ENCODE measurements around the gene KIAA0753.

Gene KIAA0753

DNA sequence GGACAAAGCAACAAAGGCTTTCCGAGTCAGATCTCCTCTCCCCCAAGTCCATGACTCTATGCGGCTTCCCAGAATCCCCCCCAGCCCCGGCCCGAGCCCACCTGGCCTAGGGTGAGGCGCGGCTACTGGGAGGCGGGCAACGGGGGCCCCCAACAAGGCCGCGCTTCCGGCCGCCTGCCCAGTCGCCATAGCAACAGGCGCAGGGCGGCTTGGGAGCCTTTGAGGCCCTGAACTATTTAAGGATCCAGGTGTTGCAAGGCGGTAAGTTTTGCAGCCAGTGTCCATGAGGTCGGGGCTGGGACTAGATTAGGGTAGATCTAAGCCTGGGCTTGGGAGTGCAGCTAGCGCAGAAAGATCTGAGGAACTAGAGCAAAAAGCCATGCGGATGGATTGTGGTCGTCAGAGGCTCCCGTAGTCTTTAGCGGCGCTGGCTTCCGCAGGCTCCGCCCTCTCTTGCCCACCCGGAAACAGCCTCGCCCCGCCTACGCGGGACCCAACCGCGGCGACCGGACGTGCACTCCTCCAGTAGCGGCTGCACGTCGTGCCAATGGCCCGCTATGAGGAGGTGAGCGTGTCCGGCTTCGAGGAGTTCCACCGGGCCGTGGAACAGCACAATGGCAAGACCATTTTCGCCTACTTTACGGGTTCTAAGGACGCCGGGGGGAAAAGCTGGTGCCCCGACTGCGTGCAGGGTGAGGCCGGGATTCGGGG, at the start of gene KIAA0753, which contains the start of gene TXNDC17:
KIAA0753 (minus strand) TSS at position 176 of the 711 bp plus-strand sequence. CDS start 5,608 bp downstream, outside the sequence.
TXNDC17 (plus strand) TSS at position 525 of the 711 bp plus-strand sequence; CDS start at position 548, 23 bp downstream.
- peak; percentile 90 for DNase-seq

DNA sequence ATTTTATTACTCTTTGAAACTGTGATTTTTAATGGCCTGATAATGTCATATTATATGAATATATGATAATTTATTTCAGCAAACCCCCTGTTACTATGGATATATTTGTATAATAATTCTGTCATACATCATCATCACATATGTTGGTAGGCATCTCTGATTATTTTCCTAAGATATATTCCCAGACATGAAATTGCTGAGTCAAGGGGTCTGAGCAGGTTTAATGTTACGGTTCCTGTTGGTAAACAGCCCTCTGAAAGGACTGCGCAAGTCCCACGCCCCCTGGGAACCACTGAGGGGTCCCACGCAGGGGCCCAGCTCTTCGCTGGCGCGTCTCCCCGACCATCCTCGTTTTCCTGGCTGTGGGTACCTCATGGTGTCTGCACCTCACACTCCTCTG, 48.4 kb upstream of the KIAA0753 start:
- no peak for DNase-seq

DNA sequence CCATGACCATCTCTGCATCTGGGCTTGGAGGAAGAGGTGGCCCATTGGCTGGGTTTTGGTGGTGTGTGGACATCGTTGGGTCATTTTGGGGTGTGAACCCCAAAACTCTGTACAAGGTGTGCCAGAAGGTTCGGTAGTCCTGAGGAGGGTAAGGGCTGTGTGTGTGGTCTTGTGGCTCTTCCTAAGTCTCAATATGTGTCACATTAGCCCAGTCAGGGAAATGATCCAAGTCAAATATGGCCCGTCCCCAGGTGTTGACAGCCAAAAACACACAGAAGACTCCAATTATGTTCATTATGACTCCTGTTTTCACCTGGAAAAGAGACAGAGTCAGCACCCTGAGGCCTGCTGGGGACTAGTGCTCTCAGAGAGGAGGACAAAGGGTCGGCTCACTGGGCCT, 45.5 kb upstream of the KIAA0753 start:
- DNase-seq: no peak

DNA sequence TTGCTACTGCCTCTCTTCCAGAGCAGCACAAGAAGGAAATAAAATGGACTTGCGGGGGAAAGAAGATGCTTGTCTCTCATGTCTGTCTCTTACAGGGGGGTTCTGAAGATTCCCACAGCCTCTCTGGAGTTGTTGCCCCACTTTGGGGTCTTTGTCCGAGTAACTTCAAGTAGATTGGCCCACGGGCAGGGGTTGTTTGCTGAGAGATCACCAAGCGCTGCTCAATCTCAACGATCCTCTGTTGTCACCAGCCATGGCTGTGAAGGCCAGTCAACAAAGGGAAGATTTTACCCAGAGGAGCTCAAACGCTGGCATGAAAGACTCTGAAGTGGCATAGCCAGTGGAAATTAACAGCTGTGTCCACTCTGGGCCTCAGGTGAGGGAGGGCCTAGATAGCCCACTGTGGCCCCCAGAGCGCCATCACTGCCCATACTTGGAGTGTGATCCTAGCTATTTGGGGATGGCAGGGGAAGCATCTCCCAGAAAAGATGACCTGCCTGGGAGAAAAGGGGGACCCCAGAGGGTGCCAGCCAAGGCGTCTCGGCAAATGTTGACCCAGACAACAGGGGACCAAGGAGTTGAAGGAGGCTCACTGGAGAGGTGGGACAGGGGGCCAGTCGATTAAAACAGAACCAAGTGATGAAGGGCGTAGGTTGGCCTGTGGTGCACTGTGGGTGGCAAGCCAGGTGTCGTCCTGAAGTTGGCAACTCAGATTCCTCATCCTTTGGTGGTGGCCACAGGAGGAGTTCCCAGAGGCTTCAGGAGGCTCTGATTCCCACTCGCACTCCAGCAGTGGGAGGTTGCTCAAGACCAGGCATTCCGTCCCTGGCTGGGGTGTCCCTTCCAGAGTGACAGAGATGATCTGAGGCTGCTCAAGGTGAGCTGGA, 44.6 kb upstream of the KIAA0753 start:
- DNase-seq: no peak

DNA sequence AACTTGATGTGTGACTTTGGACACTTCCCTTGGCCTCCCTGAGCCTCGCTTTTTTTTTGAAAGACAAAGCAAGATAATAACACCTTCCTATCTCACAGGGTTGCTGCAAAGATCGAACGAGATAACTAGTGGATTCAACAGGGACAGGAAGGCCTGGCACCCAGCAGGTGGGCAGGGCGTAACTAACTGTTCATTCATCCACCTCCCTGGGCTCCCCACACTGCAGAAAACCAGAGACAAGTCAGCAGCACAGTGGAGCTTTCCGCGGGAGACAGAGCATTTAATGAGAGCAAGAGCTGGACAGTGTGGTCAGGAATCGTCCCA, 43.9 kb upstream of the KIAA0753 start:
- DNase-seq: no peak

DNA sequence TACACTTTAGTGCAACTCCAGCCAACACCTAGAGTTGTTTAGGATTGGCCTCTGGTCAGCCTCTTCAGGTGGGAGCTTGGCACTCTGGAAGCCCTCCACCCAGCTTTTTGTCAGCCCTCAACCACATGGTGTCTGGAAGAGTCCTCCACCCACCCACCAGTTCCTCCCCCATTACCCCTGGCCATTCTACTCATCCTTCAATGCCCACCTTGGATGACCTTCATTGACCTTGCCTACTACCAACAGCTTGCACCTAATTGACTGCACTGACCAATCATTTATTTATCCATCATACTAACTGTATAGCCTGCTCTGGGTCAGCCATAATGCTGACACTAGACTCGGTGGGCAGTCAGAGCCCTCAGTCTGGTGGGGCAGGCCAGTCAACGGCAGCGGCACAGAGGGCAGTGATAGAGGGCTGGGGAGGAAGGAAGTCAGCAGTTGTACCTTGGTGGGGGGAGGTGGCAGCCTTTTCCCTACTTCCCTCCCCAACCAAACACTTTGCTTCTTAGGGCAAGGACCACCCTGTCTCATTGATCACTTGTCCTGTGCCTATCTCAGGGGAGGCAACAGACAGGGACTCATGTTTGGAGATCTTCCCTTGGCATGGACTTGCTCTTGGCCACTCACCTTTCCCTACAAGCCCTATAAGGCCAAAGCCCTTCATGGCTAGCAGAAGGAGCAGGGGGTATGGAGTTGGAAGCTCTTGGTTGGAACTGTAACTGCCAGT, 43.4 kb upstream of the KIAA0753 start:
- no peak for DNase-seq

DNA sequence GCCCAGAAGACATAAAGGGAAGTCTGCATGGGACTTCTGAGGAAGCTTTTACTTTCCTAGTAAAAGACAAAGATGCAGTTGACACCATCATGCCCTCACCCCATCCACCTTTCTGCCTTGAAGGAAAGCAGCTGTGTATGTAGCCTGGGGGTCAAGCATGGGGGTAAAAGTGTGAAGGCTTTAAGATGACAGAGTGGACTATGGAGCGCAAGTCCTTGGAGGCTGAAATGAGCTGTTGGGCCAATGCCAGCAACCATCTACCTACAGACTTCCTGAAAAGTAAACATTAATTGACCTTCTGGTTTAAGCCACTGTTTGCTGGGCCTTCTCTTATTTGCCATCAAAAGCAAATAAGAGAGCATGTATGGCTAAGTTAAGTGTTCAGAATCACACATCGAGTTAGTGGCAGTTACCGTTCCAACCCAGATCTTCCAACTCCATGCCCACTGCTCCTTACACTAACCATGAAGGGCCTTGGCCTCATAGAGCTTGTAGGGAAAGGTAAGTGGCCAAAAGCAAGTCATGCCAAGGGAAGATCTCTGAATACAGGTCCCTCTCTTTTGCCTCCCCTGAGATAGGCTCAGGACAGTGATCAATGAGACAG, 42.7 kb upstream of the KIAA0753 start:
- no peak for DNase-seq

DNA sequence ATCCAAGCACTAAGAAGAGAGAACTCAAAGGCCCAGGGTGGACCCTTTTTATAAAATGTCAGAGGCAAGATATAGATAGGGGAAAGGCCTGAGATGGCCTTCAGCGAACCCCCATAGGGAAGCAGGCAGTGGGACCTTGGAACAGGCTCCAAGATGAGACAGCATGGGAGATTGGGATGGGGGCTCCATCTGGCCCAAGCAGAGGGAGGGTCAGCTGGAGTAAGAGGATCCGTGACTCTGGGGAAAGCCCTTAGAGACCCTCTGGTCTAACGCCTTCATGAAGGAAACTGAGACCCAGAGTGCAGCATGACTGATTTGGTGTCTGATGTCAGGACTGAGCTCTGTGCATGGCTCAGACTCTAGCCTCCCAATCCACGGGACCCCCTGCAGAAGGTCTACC, 41.8 kb upstream of the KIAA0753 start:
- no peak for DNase-seq

DNA sequence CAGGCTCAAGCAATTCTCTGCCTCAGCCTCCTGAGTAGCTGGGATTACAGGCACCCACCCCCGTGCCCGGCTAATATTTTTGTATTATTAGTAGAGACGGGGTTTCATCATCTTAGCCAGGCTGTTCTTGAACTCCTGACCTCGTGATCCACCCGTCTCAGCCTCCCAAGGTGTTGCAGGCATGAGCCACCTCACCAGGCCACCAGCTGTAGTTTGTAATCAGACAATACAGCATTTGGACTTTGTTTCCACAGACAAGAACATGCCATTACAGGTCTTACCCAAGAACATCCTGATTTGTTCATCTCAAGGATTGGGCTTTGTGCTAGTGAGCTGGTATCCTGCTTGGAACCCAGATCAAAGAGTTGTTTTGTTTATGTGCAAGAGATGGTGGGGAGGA, 41.2 kb upstream of the KIAA0753 start:
- no peak for DNase-seq

DNA sequence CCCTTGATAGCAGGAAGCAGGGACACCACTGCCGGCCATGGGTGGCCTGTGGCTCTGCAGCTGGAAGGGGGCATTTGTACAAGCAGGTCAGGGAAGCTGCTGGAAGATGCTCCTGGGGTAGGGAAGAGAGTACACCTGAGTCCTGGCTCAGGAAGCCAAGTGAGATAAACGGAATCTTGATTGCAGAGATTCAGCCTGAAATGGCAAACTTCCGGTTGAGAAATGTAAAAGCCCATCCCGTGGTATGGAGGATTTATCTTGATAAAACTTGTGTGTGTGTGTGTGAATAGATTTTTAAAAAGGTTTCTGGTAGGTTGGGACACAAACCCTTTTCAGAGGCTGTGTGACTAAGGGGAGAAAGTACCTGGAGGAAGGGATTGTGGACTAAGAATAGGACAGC, 40.7 kb upstream of the KIAA0753 start:
- DNase-seq: no peak

DNA sequence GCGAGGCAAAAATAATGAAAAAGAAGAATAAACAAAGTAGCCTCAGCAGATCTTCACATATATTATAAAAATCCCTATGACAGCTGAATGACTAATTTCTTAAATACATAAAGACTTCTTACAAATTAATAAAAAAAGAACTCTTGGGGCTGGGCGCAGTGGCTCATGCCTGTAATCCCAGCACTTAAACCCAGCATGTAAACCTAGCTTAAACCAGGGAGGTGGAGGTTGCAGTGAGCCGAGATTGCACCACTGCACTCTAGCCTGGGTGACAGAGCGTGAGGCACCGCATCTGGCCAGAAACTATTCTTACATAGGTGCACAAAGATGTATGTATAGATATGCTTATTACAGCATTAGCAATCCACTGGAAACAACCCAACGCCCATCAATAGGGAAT, 38.7 kb upstream of the KIAA0753 start:
- DNase-seq: no peak

DNA sequence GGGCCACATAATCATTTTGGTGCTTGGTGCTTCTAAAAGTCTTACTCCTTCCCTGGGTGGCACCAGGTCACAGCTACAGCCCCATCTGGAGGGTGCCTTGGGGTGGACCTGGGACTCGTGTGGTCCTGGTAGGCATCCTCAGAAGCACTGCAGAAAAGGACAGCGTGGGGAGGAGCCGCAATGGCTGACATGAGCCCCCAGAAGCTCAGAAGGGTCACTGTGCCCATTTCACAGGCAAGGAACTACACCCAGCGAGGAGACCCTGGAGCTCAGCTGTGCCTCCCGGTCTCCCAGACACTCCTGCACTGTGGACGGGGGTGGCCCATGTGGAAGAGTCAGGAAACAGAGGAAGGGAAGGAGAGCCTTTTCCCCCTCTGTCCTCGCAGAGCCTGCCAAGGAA, 37.4 kb upstream of the KIAA0753 start:
- no peak for DNase-seq

DNA sequence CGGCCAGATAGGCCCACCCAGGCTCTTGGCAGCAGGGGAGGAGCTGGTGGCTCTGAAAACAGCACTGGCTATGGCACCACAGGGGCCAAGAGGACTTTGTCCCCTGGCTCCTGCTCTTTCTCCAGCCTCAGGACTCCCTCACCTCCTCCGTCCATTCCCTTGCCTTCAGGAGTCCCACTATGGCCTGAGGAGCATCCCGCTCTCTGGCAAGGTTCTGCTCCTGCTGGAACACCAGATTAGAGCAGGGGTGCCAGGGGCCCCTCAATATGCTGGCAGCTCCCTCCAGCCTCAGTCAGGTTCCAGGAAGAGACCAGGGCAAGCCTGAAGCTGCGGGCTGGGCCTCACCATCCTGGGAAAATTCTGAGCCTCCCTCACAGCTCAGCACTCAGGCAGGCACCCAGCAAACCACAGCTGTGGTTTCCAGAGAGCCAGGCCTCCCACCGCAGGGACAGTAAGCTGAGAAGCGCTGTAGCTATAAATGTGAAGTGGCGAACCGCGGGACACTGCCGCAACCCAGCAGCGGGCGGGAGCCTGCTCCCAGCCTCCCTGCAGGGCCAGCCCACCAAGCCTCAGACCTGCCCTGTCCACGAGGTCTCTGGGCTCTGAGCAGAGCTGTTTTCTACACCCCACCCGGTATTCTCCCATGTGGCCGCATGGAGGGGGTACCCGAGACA, 36.8 kb upstream of the KIAA0753 start:
- DNase-seq: no peak

DNA sequence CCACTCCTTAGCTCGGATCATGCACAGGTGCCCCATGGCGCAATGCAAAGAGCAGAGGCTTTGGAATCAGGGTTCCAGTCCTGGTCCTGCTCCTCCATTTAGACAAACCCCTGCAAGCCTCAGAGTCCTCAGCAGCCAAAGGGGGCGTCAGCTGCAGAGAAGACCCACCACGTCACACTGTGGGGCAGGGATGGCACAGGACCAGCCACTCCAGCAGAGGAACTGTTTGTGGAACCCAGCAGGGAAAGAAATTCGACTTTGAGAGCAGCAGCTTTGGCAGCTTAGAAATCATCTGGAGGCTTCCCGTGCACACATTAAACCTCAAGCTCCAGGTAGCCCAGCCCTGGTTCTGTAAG, 36.3 kb upstream of the KIAA0753 start:
- no peak for DNase-seq

DNA sequence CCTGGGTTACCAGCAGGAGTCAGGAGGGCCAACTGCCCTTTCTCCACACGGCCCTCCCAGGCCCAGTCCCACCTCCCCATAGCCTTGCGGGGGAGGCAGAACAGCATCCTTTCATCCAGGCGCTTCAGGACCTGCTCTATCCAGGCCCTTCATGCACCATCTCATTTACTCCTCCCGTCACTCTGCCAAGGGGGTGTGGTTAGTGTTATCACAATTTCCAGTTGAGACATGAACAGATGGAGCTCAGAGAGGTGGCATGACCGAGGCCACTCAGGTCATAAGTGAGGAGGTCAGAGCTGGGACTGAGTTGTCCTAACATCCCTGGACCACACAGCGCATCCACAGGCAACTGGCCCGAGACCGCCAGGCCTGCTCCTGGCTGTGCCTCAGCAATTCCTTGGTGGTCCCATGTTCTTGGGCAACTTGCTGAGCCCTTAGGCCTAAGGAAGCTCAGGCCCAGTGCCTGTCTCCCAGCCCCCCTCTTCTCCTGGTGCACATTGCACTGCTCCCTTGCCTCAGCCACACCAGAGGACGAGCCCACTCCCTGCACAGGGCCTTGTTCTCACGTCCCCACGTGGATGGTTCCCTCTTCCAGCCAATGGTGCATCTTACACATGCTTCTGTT, 34.8 kb upstream of the KIAA0753 start:
- DNase-seq: no peak

DNA sequence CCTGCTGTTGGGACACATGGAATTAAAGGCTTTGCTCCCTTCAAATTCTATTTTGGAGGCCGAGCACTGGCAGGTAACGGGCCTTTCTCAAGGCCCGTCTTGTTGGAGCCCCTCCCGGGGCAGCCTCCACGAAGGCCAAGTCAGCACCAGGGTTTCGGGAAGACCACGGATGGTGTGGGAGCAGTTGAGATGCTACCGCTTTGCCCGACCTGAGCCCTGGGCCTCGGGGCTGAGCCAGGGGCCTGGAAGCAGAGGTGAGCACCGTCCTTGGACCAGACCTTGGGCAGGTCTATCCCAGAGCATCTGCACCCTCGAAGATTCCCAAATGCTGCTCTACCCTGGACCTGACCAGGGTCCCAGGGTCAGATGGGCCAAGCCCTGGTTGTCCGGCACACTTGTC, 34.1 kb upstream of the KIAA0753 start:
- no peak for DNase-seq

DNA sequence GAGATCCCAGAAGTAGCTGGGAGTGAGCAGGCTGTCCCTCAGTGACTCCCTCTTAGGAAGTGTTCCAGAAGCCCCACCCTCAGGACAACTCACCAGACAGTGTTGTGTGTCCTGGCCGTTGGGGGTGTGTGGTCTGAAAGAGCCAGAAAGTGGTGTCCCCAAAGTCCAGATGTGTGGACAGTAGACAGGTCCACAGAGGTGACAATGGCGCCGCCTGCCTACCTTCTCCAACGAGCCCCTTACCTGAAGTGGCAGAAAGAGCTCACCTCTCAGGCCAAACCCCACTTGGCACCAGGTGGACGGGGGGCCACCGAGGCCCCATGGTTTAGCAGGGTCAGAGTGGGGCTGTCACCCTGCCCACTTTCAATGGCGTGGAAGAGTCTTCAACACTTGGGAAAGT, 30.9 kb upstream of the KIAA0753 start:
- no peak for DNase-seq

DNA sequence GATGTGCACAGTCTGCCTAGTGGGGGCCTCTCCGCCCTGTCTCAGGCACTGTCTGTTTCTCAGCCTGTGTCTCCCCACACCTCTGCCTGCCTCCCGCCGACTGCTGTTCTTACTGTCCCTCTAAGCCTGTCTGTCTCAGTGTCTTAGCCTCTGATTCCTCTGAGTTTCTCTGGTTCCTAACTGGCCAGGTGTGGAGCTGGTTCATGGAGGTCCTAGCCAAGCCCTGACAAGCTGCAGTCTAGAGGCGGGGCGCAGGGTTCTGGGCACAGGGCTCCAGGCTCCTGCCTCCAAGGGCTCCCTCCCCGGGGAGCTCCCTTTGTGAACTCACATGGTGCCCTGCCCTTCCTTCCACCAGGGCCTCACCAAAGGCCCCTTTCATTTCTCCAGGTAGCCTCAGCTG, 30.5 kb upstream of the KIAA0753 start:
- no peak for DNase-seq

DNA sequence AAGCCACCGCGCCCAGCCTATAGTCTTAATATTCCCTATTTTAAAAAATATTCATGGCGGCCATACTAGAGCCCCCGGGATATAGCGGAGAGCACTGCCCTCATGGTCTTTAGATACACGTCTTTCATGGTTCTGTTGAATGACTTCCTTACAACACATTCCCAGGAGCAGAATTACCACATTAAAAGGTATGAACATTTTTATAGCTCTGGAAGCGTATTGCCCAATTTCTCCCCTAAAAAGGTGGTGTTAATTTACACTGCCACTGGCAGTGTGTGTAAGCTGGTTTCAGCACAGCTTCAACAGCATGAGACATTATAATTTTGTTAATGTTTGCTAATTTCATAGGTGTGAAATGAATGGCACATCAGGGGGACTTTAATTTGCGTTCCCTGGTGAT, 30.1 kb upstream of the KIAA0753 start:
- no peak for DNase-seq

DNA sequence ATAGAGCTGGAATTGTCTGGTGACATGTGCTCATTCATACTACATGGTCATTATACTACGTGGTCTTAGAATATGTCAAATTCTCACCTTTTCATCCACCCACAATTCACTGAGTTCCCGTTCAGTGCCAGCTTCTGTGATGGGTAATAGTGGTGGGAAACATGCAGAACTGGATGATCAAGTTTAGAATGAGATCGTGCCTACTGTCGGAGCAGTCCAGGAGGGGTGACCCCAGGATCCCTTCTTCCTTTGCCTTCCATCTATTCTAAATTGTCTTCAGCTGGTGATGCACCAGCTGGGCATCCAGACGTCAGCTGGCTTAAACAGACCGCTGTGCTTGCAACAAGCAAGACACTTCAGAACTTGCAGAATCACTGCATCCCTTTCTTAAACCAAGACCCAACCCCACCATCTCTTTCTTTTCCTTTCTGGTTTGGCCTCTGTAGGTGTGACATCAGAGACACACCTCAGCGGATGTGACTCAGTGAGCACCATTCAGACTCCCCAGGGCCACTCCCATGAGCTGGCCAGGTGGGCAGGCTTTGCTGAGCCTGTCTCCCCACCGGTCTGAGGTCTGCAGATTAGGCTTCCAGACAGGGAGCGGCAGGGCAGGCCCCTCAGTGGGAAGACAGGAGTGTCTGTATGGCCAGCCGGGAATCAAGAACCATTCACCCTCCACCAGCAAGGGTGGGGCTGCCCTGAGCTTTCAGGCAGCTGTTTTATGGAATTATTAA, 29.1 kb upstream of the KIAA0753 start:
- DNase-seq: no peak

DNA sequence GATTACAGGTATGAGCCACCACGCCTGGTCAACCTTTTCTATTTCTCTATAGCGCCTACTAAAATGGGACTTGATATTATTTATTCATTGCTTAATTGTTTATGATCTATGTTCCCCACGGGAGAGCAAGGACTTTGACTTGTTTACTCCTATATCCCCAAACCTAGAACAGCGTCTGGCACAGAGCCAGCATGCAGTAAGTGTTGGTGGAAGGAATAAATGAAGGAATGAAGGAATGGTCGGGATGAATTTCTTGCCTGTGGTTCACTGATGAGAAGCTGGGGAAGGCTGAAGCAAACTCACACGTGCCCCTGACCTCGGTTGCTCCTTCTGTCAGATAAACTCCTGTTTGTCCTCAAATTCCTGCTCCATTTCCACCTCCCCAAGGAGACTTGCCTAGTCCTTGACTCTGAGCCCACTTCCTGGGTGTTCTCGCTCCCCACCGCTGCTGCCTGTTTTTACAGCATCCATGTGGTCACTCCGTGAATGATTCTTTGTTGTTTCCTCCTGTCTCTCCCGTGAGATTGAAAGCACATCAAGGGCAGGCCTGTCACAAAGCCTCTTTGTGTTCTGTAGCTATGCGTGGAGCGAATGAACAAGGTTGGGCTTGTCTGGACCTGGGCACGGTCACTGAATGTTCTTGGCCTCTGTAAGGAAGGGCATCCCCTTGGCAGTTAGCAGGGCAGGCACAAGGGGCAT, 28.4 kb upstream of the KIAA0753 start:
- DNase-seq: no peak
